Fibroblast of upper back skin (primary cell): Measurements from ENCODE around the gene TMEM244.
"Not testable (repeated sequence)": the region's sequence is repeated elsewhere in the genome, so short reads cannot be mapped to it uniquely, and the experiment has no call there.

Source experiments
- DNase-seq: peaks from one replicate; pipeline ENCODE4 v3.0.0-alpha.2; 2013

TMEM244 gene, protein sequence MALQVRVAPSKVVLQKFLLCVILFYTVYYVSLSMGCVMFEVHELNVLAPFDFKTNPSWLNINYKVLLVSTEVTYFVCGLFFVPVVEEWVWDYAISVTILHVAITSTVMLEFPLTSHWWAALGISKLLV

GRCh38 chr6:129860908-129861665 lies at the start of gene TMEM244:
Gene TMEM244, minus strand, starts transcription at chr6:129861315. Its CDS starts 127 bp downstream, at chr6:129861188.
- DNase-seq = peak; percentile 83

- DNase-seq = no peak
Observed at GRCh38 chr6:129908858-129909257, 47.7 kb upstream of the TMEM244 start.

DNA sequence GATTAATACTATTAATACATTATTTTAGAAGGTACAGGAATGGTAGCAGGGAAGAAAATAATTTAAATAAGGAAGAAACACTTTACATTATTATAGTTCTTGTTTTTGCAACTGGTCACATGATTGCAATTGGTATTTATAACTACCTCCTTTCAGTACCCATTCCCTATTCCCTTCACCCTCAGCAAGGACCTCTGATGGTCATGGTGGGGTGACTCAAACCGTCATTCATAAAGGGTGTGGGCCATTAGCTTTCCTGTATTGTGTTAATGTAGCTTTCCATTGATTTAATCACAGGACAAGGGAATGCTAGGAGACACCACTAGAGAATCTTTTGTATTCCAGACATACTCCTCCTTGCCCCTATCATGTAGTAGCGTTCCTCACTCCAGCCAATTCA lies 47.2 kb upstream of the TMEM244 start:
- no peak for DNase-seq

- DNase-seq = no peak
Observed at GRCh38 chr6:129906515-129907077, 45.5 kb upstream of the TMEM244 start.

- DNase-seq = no peak
Observed at GRCh38 chr6:129903082-129903481, 42.0 kb upstream of the TMEM244 start.

GRCh38 chr6:129902681-129903080 lies 41.6 kb upstream of the TMEM244 start:
- DNase-seq = no peak

DNA sequence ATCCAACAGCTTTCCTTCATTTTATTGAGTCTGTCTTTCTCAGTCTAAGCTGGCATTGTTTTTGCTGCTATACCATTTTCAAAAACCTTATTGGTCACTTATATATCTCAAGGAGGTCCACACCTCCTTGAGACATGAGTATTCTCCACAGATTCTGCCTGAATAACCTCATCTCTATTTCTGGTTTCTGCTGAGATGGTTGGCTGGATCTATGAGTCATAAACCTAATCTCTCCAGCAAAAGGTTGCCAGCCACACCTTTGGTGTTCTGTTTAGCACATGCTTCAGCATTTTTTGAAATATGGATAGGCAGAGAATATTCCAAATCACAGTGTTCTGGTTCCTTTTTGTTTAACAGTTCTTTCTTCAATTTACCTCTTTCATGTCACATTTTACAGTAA lies 40.8 kb upstream of the TMEM244 start:
- DNase-seq = peak; percentile 3

GRCh38 chr6:129895692-129896091 lies 34.6 kb upstream of the TMEM244 start:
- DNase-seq = peak; percentile 72

DNA sequence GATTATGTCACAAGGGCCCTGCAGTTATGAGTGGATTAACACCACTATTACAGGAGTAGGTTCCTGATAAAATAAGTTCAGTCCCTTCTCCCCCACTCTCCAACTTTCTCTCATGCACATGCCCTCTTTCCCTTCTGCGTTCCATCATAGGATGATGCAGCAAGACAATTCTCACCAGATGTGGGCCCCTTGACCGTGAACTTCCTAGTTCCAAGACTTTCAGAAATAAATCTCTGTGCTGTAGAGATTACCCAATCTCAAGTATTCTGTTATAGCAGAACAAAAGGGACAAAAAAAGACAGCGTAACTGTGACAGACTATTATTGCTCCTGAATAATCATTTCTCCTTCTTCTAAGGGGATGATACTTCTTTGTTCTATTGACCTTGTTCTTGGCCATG lies 33.8 kb upstream of the TMEM244 start:
- peak; percentile 49 for DNase-seq

DNA sequence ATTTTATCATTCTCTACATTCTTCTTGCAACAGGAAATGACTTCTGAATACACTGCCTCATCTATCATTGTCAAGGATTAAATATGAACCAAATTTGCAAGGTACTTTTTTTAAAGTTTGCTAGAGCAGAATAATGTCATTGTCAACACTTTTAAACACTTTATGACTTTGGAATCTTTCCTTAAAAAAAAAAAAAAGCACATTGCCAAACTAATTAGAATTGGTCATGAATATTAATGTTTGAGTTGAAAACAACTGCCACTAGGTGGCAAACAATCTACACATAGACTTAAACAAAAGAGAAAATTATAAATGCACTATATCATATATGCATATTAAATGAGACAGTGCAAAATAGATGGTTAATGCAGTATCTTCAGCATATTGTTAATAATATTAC lies 32.5 kb upstream of the TMEM244 start:
- DNase-seq = peak; percentile 51

DNA sequence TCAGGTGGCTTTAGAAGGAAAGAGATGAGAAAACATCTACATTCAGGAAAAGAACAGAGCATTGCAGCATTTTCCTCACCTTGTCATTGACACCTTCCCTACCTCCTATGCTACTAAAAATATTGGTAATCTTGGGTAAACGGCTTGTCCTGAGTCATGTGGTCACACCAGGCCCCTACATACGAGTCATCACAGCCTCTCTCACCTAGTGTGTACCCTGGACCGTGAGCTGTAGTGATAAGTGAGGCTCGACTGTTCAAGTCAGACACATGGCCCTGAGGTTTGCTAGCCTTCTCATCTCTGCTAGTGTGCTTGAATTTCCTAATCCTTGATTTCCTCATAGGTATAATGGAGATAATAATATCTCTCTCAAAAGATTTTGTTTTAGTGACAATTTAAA lies 29.6 kb upstream of the TMEM244 start:
- DNase-seq = peak; percentile 3

DNA sequence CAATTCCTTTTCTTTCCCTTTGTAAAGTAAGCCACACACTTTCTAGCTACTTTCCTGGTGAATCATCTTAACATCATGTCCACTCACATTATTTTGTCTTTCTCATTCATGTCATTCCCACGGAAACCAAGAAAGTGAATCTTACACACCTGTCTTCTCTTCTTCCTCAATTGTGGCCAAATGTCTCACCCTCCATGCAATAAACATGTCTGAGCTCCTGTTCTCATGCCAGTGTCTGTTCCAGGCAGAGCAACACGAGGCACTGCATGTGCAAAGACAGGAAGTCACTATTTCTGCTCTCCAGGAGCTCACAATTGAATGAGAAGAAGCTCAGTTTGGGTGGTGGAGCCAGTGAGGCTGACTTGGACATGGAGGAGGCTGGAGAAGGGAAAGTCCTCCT lies 29.0 kb upstream of the TMEM244 start:
- peak; percentile 61 for DNase-seq

GRCh38 chr6:129889580-129889979 lies 28.5 kb upstream of the TMEM244 start:
- peak; percentile 84 for DNase-seq

- no peak for DNase-seq
Observed at GRCh38 chr6:129886401-129887155, 25.5 kb upstream of the TMEM244 start.

- DNase-seq = no peak
Observed at GRCh38 chr6:129884211-129884610, 23.1 kb upstream of the TMEM244 start.

DNA sequence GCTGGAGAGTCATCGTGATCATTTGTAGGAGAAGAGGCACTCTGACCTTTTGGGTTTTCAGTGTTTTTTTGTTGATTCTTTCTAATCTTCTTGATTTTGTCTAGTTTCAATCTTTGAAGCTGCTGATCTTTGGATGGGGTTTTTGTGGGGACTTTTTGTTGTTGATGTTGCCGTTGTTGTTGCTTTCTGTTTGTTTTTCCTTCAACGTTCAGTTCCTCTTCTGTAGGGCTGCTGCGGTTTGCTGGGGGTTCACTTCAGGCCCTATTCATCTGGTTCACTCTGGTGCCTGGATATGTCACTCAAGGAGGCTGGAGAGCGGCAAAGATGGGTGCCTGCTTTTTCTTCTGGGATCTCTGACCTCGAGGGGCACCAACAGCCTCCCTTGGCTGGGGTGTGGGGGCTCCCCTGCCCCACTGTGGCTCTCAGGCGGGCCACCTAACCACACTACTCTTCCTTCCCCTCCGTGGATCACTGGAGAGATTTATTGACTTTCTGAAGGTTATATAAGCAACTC lies 21.5 kb upstream of the TMEM244 start:
- DNase-seq = no peak

DNA sequence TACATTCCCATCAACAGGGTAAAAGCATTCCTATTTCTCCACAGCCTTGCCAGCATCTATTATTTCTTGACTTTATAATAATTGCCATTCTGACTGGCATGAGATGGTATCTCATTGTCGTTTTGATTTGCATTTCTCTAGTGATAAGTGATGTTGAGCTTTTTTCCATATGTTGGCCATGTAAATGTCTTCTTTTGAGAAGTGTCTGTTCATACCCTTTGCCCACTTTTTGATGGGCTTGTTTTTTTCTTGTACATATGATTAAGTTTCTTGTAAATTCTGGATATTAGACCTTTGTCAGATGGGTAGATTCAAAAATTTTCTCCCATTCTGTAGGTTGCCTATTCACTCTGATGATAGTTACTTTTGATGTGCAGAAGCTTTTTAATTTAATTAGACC lies 16.8 kb upstream of the TMEM244 start:
- DNase-seq = not testable (repeated sequence)

DNA sequence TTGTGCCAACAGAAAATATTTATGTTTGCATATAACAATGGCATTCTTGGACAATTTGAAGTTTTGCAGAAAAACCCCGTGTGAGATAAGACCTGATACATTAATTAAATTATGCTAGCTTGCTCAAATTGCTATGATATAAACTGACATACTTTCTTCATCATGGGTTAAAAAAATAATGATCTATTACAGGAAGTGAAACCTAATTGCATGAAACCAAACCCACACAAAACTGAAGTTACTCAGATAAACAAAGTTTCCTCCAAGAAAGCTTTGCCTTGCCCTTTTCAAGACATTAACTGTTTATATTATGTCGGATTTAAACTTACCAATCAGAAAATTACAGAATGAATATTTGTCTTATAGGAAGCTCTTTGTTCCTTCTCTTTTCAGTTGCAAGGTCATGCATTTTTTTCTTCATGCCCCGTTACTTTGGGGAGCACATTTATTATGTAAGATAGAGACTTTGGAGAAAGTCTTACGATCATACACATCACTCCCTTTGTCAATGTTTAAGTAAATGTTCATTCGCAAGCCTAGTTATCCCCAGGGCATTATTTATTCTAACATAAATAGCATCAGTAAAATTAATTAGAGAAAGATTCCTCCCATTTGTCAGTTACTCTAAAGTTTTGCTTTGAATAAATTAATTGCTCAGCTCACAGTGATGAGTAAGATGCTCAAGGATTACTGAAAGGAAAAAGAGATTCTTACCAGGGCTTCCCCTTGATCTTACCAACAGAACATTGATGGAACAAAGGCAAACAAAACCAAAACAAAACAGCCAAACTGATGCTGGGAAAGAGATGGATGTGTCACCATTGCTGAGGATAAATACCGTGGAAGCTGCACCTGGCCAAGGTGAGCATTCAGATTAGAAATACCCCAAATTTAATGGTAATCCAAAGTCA lies 14.8 kb upstream of the TMEM244 start:
- no peak for DNase-seq

- no peak for DNase-seq
Observed at GRCh38 chr6:129874837-129875236, 13.7 kb upstream of the TMEM244 start.

GRCh38 chr6:129872586-129872985 lies 11.5 kb upstream of the TMEM244 start:
- no peak for DNase-seq

- DNase-seq = peak; percentile 34
Observed at GRCh38 chr6:129871221-129871620, 10.1 kb upstream of the TMEM244 start.

- no peak for DNase-seq
Observed at GRCh38 chr6:129867403-129867802, 6.3 kb upstream of the TMEM244 start.
